HepG2 (cell line): ENCODE results near the gene LAG3. TPM values are rescaled to one million over a fixed set of nuclear protein-coding genes. Genes with fewer than 3 reads are reported as not detected.

Experiments used
- EP300 ChIP-seq, 3 experiments: sonication (generic) in 1 of 3; formaldehyde crosslinking in 1 of 3; IDR thresholded peaks; 2 replicates each; pipeline versions ENCODE4 v1.5.1 to v1.6.1; 2011 to 2020; ENCODE audit warnings: low read depth in 2 of 3, low read length in 2 of 3, borderline replicate concordance in 1 of 3, improper control_type of control experiment in 1 of 3, mild to moderate bottlenecking in 1 of 3, missing genetic modification reagents in 1 of 3, moderate library complexity in 1 of 3
- HDAC1 ChIP-seq: sonication (generic); formaldehyde crosslinking; IDR thresholded peaks from 2 replicates; pipeline ENCODE4 v1.5.1; 2020; ENCODE audit warnings: mild to moderate bottlenecking, missing genetic modification reagents
- IKZF4 ChIP-seq: sonication (generic); formaldehyde crosslinking; IDR thresholded peaks from 2 replicates; pipeline ENCODE4 v1.5.1; 2020; ENCODE audit warnings: borderline replicate concordance, mild to moderate bottlenecking, low read depth, missing genetic modification reagents; ENCODE audit errors: not compliant biosample characterization
- NCOA2 ChIP-seq: sonication (generic); formaldehyde crosslinking; IDR thresholded peaks from 2 replicates; pipeline ENCODE4 v1.8.0; 2022; ENCODE audit warnings: inconsistent platforms
- PHF21A ChIP-seq: sonication (generic); formaldehyde crosslinking; IDR thresholded peaks from 2 replicates; pipeline ENCODE4 v1.5.0; 2020; ENCODE audit warnings: mild to moderate bottlenecking, missing genetic modification reagents
- POLR2AphosphoS5 ChIP-seq: IDR thresholded peaks from 2 replicates; pipeline ENCODE4 v1.6.1; 2012; ENCODE audit warnings: low read depth, low read length
- RFX1 ChIP-seq: fragments of 450-650 bp; IDR thresholded peaks from 2 replicates; pipeline ENCODE4 v1.6.1; 2017
- SOX5 ChIP-seq: IDR thresholded peaks from 2 replicates; pipeline ENCODE4 v1.6.1; 2016; ENCODE audit warnings: borderline replicate concordance
- TCF7 ChIP-seq: sonication (generic); IDR thresholded peaks from 2 replicates; pipeline ENCODE4 v1.6.1; 2016; ENCODE audit warnings: antibody characterized with exemption, low read depth
- TGIF2 ChIP-seq: IDR thresholded peaks from 2 replicates; pipeline ENCODE4 v1.6.1; 2016; ENCODE audit warnings: control low read depth, missing compliant biosample characterization
- ZBTB7B ChIP-seq: sonication (generic); formaldehyde crosslinking; IDR thresholded peaks from 2 replicates; pipeline ENCODE4 v1.4.0; 2020; ENCODE audit warnings: missing genetic modification reagents
- ZMYM3 ChIP-seq: sonication (generic); formaldehyde crosslinking; IDR thresholded peaks from 2 replicates; pipeline ENCODE4 v1.5.1; 2020; ENCODE audit warnings: mild to moderate bottlenecking, missing genetic modification reagents
- ZNF317 ChIP-seq: sonication (generic); formaldehyde crosslinking; IDR thresholded peaks from 2 replicates; pipeline ENCODE4 v1.5.0; 2020; ENCODE audit warnings: mild to moderate bottlenecking, missing genetic modification reagents
- ZNF451 ChIP-seq: sonication (generic); formaldehyde crosslinking; IDR thresholded peaks from 2 replicates; pipeline ENCODE4 v1.5.0; 2020; ENCODE audit warnings: mild to moderate bottlenecking, missing genetic modification reagents
- ZNF501 ChIP-seq: sonication (generic); formaldehyde crosslinking; IDR thresholded peaks from 2 replicates; pipeline ENCODE4 v1.5.1; 2020; ENCODE audit warnings: mild to moderate bottlenecking, moderate library complexity, missing genetic modification reagents
- polyA plus RNA-seq, 8 experiments: library from polyadenylated mRNA; depleted of rRNA in 3 of 8; stranded (reverse) in 7 of 8; unstranded in 1 of 8; fragments of >200 nt; fragmentation: Illumina TruSeq in 4 of 8; extraction: Trizol in 4 of 8; gene quantifications; 2 replicates each; pipeline versions ENCODE4 v1.2.1 to v1.2.3, GENCODE V29; 2011 to 2016; ENCODE audit warnings: low read depth in 4 of 8, missing spikeins in 1 of 8, mixed read lengths in 1 of 8; ENCODE audit not compliant: insufficient read depth in 1 of 8
- total RNA-seq, 5 experiments: library from RNA; depleted of rRNA; stranded (reverse); fragments of >200 nt; fragmentation: Illumina TruSeq; extraction: Trizol; gene quantifications; 2 replicates each; pipeline ENCODE4 v1.2.3, GENCODE V29; 2016; ENCODE audit warnings: low read depth in 1 of 5
- TF ChIP-seq, protein P1 (sequence below): sonication (generic); formaldehyde crosslinking; IDR thresholded peaks from 2 replicates; pipeline ENCODE4 v1.4.0; 2020; ENCODE audit warnings: mild to moderate bottlenecking, missing genetic modification reagents
- TF ChIP-seq, protein P2 (sequence below): conservative IDR thresholded peaks from 2 replicates; pipeline ENCODE4 v1.6.1; 2018; ENCODE audit warnings: missing genetic modification reagents
- TF ChIP-seq, protein P3 (sequence below): IDR thresholded peaks from 2 replicates; pipeline ENCODE4 v1.6.1; 2016; ENCODE audit warnings: low read depth, borderline replicate concordance
- TF ChIP-seq, protein P4 (sequence below): IDR thresholded peaks from 2 replicates; pipeline ENCODE4 v1.6.1; 2016
- TF ChIP-seq, protein P5 (sequence below): sonication (generic); formaldehyde crosslinking; IDR thresholded peaks from 2 replicates; pipeline ENCODE4 v1.4.0; 2020; ENCODE audit warnings: missing genetic modification reagents
- TF ChIP-seq, protein P6 (sequence below): sonication (generic); formaldehyde crosslinking; IDR thresholded peaks from 2 replicates; pipeline ENCODE4 v1.8.1; 2023; ENCODE audit warnings: mild to moderate bottlenecking, missing genetic modification reagents

LAG3 gene
- total and polyA plus RNA-seq, 2 of the 13 experiments (the other 11 are each of a cell fraction or from before 2014, with no cell fraction given): 0.11 to 0.26 TPM

DNA sequence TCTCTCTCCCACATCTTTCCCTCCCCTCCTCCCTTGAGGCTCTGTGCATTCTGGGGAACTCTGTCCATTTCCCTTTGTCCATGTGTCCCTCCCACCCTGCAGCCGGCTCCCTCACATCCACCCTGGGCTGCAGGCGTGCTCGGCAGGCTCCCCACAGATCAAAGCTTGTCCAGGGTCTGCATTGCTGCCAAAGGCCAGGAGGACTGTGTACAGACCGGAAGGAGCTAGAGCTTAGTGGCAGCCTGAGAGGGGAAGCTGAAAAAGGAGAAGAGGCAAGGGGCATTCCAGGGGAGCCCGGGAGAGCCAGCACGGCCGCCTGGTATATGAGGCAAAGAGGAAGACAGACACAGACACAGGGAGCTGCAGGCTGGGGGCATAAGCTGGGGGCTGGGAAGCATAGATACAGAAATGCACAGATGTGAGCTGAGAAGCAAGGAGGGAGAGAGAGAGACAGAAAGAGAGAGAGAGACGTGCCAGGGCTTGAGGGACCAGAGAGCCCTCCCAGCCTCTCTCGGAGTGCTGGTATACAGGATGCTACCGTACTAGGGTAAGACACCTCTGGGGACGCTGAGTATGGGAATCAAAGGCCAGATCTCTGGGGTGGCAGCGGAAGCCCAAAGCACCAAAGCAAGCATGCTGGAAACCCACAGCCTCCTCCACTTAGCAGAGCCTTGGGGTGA is 20.3 kb downstream of the LAG3 start (continued):
- TF ChIP-seq, protein P1, sequence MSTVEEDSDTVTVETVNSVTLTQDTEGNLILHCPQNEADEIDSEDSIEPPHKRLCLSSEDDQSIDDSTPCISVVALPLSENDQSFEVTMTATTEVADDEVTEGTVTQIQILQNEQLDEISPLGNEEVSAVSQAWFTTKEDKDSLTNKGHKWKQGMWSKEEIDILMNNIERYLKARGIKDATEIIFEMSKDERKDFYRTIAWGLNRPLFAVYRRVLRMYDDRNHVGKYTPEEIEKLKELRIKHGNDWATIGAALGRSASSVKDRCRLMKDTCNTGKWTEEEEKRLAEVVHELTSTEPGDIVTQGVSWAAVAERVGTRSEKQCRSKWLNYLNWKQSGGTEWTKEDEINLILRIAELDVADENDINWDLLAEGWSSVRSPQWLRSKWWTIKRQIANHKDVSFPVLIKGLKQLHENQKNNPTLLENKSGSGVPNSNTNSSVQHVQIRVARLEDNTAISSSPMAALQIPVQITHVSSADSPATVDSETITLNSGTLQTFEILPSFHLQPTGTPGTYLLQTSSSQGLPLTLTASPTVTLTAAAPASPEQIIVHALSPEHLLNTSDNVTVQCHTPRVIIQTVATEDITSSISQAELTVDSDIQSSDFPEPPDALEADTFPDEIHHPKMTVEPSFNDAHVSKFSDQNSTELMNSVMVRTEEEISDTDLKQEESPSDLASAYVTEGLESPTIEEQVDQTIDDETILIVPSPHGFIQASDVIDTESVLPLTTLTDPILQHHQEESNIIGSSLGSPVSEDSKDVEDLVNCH (CRISPR knock-in tag): no peak
- TF ChIP-seq NCOA2 (CRISPR knock-in tag) (peak; percentile 75), RFX1 (no peak), IKZF4 (CRISPR knock-in tag) (peak; percentile 42), ZBTB7B (CRISPR knock-in tag) (peak; percentile 88; the same call in 1 of the 2 replicates), ZNF451 (peak; percentile 50; the same call in 1 of the 2 replicates), TGIF2 (CRISPR knock-in tag) (no peak), POLR2AphosphoS5 (peak; percentile 65), PHF21A (CRISPR knock-in tag) (peak; percentile 82), TCF7 (peak; percentile 94), HDAC1 (CRISPR knock-in tag) (peak; percentile 95), ZNF317 (peak; percentile 72), ZNF501 (CRISPR knock-in tag) (peak; percentile 85), ZMYM3 (CRISPR knock-in tag) (peak; percentile 91), SOX5 (CRISPR knock-in tag) (peak; percentile 87), EP300 (IDR thresholded peaks at IDR 0.05; ENCODE audit: low read depth in 2 of 2, low read length in 2 of 2) (peak in 1 of 2 experiments; percentile 78; a peak in 2 of 4 replicates), EP300 (CRISPR knock-in tag; IDR thresholded peaks at IDR 0.05; ENCODE audit: borderline replicate concordance) (peak; percentile 70)
- TF ChIP-seq, protein P2, sequence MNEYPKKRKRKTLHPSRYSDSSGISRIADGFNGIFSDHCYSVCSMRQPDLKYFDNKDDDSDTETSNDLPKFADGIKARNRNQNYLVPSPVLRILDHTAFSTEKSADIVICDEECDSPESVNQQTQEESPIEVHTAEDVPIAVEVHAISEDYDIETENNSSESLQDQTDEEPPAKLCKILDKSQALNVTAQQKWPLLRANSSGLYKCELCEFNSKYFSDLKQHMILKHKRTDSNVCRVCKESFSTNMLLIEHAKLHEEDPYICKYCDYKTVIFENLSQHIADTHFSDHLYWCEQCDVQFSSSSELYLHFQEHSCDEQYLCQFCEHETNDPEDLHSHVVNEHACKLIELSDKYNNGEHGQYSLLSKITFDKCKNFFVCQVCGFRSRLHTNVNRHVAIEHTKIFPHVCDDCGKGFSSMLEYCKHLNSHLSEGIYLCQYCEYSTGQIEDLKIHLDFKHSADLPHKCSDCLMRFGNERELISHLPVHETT: no peak
- TF ChIP-seq, protein P3, sequence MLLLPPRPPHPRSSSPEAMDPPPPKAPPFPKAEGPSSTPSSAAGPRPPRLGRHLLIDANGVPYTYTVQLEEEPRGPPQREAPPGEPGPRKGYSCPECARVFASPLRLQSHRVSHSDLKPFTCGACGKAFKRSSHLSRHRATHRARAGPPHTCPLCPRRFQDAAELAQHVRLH (CRISPR knock-in tag): peak; percentile 79; the same call in 1 of the 2 replicates
- TF ChIP-seq, protein P4, sequence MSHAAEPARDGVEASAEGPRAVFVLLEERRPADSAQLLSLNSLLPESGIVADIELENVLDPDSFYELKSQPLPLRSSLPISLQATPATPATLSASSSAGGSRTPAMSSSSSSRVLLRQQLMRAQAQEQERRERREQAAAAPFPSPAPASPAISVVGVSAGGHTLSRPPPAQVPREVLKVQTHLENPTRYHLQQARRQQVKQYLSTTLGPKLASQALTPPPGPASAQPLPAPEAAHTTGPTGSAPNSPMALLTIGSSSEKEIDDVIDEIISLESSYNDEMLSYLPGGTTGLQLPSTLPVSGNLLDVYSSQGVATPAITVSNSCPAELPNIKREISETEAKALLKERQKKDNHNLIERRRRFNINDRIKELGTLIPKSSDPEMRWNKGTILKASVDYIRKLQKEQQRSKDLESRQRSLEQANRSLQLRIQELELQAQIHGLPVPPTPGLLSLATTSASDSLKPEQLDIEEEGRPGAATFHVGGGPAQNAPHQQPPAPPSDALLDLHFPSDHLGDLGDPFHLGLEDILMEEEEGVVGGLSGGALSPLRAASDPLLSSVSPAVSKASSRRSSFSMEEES (CRISPR knock-in tag): 0 out of 2 replicates have a peak, but pooled peaks have one; percentile 16
- TF ChIP-seq, protein P5, sequence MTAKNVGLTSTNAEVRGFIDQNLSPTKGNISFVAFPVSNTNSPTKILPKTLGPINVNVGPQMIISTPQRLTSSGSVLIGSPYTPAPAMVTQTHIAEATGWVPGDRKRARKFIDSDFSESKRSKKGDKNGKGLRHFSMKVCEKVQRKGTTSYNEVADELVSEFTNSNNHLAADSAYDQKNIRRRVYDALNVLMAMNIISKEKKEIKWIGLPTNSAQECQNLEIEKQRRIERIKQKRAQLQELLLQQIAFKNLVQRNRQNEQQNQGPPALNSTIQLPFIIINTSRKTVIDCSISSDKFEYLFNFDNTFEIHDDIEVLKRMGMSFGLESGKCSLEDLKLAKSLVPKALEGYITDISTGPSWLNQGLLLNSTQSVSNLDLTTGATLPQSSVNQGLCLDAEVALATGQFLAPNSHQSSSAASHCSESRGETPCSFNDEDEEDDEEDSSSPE (CRISPR knock-in tag): peak; percentile 40; the same call in 1 of the 2 replicates
- TF ChIP-seq, protein P6, sequence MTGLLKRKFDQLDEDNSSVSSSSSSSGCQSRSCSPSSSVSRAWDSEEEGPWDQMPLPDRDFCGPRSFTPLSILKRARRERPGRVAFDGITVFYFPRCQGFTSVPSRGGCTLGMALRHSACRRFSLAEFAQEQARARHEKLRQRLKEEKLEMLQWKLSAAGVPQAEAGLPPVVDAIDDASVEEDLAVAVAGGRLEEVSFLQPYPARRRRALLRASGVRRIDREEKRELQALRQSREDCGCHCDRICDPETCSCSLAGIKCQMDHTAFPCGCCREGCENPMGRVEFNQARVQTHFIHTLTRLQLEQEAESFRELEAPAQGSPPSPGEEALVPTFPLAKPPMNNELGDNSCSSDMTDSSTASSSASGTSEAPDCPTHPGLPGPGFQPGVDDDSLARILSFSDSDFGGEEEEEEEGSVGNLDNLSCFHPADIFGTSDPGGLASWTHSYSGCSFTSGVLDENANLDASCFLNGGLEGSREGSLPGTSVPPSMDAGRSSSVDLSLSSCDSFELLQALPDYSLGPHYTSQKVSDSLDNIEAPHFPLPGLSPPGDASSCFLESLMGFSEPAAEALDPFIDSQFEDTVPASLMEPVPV (CRISPR knock-in tag): peak; percentile 31; the same call in 1 of the 2 replicates
